Measurements from ENCODE around the gene CHML.
A peak's percentile ranks its signal among the peaks of the same experiment; 100 is the strongest.

The CHML gene

GRCh38 chr1:241645199-241645598 lies 5.0 kb upstream of the CHML start:
- DNase-seq = no peak

- DNase-seq = no peak
Measured at GRCh38 chr1:241644259-241644658, 4.1 kb upstream of the CHML start.

- DNase-seq = no peak
Measured at GRCh38 chr1:241642593-241642944, 2.4 kb upstream of the CHML start.

DNA sequence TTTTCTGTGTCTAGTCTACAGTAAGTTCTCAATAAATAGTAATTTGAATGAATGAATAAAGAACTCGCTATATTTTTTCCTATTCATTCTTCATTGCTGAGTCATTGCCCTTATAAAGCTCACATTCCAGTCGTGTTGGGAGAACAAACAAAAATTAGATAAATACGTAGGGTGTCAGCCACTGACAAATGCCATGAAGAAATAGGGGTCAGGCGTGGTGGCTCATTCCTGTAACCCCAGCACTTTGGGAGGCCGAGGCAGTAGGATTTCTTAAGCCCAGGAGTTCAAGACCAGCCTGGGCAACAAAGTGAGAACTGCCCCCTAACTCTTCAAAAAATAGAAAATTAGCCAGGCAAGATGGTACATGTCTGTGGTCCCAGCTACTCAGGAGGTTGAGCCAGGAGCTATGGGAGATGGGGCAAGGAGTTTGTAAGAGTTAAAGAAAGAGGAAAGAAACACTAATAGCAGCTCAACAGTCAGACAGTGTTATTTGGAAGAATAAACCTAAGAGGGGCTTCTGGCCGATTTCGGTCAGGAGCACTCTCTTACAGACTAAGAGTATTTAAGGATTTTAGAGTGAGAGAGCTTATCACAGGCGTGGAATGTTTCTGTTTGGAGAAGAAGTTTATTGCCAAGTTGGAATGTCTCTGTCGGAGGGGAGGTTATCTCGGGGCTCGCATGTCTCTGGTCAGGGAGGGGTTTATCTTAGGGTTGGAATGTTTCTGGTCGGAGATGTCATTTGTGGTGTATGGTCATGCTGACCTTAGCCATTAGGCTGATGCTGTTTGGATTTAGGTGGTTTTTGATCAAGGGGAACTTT lies 1.8 kb upstream of the CHML start:
- no peak for DNase-seq

- DNase-seq = no peak
Measured at GRCh38 chr1:241640867-241641622, 876 bp upstream of the CHML start.

DNA sequence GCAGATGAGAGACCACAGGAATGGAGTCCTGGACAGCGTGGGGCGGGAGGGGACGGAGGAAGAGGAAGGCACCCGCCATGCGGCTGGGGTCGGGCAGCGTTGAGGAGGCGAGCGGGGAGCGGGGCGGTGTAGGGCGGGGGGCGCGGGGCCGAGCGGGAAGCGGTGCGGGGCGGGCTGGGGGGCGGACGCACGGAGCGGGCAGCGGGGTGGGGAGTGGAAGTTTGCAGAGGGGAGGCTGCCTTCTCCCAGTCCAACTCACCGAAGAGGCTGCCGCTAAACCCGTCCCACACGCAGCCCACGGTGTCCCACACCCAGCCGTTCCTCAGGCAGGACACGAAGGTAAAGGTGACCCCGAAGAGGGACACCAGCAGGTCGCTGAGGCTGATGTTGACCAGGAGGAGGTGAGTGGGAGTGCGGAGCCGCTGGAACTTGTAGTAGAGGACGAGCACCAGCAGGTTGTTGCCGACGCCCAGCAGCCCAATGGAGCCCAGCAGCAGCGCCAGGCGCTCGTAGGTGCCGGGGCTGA lies 483 bp downstream of the CHML start:
- DNase-seq = peak; percentile 13 to 53

GRCh38 chr1:241638909-241639622 lies 1.1 kb downstream of the CHML start:
- DNase-seq = peak in 1 of 2 experiments; percentile 34

DNA sequence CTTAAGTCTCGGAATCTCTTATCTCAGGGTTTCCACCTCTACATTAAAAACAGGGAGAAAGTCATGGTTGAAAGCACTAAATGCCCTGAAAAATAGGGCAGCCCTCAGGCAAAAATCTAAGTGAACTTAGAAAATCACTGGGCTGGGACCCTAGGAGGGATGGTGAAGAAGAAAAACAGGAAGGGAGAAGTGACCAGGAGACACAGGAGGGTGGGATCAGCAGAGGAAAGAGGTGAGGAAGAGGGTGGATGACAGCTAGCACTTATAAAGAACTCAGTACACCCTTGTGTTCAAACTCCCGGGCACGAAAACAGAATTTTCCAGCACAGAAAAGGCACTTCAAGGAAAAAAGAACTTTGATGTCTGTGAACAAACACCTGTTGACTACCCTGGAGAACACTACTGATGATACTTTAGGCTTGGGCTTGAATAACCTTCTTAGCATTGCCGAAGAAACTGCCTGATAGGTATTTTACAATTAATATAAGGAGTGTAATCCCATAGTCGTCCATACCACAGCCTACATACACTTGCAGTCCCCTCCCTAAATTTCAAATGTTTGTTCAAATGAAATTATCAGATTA lies 2.0 kb downstream of the CHML start:
- peak in 1 of 2 experiments; percentile 2 for DNase-seq

DNA sequence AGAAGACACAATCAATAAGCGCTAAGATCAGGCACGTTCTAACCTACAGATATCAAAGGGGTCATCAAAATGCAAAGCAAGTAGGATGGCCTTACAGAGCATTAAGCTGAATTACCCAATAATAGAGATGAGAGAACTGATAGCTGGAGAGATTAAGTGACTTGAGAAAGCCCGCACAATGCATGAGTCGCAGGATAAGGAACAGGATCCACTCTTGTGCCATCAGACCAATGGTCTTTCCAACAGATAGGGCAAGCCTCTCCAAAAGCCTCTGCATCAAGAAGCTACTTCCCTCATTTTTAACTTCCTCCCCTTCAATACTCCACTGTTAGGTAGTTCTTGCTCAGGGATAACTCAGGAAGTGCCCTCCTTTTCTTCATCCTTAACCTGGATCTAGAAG lies 2.6 kb downstream of the CHML start:
- no peak for DNase-seq

- DNase-seq = no peak
Measured at GRCh38 chr1:241637046-241637590, 3.1 kb downstream of the CHML start.

DNA sequence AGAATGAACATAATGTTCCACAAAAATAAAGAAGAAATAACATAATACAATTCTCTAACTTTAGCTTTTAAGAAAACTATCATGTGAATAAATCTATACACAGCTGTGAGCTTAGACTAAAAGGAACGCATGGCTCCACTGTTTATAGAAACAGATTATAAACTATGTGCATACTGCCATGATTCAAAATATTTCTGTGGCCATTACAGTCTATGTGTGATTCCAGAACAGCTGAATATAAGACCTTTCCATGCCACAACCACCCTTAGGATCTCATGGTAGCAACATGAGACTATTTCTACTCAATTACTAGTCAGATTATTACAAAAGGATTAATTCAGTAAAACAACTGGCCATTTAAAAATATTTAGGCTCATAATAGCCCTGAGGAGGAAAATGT lies 3.9 kb downstream of the CHML start:
- no peak for DNase-seq

- no peak for DNase-seq
Measured at GRCh38 chr1:241635556-241636152, 4.5 kb downstream of the CHML start.

DNA sequence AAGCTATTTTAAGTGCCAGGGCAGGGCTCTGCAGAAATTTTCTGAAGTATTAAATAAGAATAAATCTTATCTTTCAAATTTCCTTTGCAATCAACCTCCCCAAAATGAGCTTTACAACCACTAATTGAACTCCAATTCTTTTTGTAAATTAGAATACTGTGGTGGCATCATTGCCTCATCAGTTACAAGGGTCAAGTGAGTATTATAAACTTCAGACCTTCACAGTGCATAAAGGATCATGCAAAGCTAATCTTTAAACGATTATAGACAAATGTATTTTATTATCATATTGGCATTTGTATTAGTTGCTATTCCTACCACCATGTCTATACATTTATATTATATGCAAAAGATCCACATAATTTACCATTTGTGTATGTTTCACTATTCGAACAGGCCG lies 7.2 kb downstream of the CHML start:
- no peak for DNase-seq

GRCh38 chr1:241631674-241632073 lies 8.5 kb downstream of the CHML start:
- DNase-seq = no peak

- DNase-seq = no peak
Measured at GRCh38 chr1:241630899-241631298, 9.3 kb downstream of the CHML start.

- DNase-seq = no peak
Measured at GRCh38 chr1:241630476-241630875, 9.7 kb downstream of the CHML start.

GRCh38 chr1:241630005-241630404 lies 10.2 kb downstream of the CHML start:
- no peak for DNase-seq

DNA sequence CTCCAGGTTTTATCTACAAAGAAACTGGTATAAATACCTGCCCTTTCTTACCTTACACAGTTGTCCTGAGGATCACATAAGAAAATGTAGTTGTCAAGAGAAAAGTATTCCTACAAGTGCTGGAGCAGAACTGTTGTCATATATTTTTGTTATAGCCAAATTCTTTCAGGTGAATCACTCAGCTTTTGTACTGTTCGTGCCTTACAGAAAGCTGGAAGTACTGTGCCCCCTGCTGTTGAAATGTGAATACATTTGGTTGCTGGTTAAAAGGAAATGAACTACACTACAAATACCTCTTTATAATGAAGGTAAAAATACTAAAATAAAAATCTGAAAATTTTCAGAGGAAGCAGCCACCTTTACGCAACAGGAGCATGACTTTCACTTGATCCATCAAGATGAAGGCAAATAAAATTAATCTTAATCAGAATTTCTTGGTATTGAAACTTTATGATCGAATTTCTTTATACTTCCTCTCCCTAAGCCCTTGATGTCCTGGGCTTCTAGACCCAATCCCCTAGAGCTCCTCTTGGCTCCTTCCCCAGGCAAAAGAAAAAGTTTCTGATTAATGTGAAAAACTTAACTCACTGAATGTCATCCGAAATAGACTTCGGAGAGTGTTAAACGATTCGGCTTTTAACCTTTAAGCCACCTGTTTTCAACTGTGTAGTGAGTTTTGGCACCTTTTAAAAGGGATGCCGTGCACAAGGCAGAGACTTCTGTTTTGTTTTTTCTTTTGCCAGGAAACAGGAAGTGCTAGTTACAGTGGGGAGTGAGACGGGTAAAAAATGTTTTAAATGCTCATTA lies 12.5 kb downstream of the CHML start:
- DNase-seq = peak in 1 of 2 experiments; percentile 41

GRCh38 chr1:241624935-241625334 lies 15.2 kb downstream of the CHML start:
- no peak for DNase-seq

DNA sequence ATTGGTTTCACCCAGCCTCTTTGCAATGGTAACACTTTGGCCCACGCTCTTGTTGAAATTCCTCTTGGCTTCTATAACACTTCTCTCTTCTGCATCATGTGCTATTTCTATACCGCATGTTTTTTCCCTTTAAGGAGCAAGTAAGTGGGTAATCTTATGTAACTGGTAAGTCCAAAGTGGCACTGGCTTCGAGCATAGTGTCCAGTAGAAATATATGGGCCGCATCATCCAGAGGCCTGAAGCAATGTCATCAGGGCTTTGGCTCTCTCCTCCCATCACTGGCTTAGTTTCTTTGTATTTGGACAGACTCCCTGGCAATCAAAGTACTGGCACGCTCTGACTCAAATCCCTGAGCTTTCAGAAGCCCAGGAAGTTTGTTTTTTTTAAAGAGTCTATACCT lies 17.5 kb downstream of the CHML start:
- no peak for DNase-seq

- no peak for DNase-seq
Measured at GRCh38 chr1:241617426-241617825, 22.7 kb downstream of the CHML start.
